Spleen (tissue), 7 donors: ENCODE data around the gene ARMC9.

Experiments
- CTCF ChIP-seq, 11 experiments: fragments of 200-600 bp in 7 of 11; fragments of 450-650 bp in 4 of 11; sonication (generic) in 4 of 11; IDR thresholded peaks in 8 of 11; conservative IDR thresholded peaks in 3 of 11; 1 replicate in 7 of 11; 2 replicates in 4 of 11; pipeline versions ENCODE4 v1.4.0 to v1.8.0; 2016 to 2021; ENCODE audit warnings: antibody characterized with exemption in 11 of 11, inconsistent platforms in 4 of 11, mild to moderate bottlenecking in 1 of 11
- POLR2A ChIP-seq, 3 donors: fragments of 450-650 bp; IDR thresholded peaks; one replicate each; pipeline ENCODE4 v1.5.1; 2017; ENCODE audit warnings: antibody characterized with exemption in 3 of 3, mild to moderate bottlenecking in 1 of 3
- POLR2AphosphoS5 ChIP-seq, 3 donors: sonication (generic); formaldehyde crosslinking; IDR thresholded peaks; one replicate each; pipeline ENCODE4 v1.5.1; 2017; ENCODE audit warnings: antibody characterized with exemption in 3 of 3
- donor health status: DM: no; HTN: no; CAD: no; lungs with moderate emphysema.
- donor health status: DM: no; HTN: no; CAD: no.
- donor health status: DM: no; HTN: no; CAD: no.

- TF ChIP-seq CTCF (IDR thresholded peaks at IDR 0.05 in 8 of 11, conservative IDR thresholded peaks at IDR 0.05 in 3 of 11) (no peak), POLR2AphosphoS5 (IDR thresholded peaks at IDR 0.05) (no peak), POLR2A (IDR thresholded peaks at IDR 0.05) (no peak)
Observed at GRCh38 chr2:231207734-231208133, 9.3 kb downstream of the ARMC9 start.
